ENCODE results near the gene TSPY2.
"Not testable (repeated sequence)": the region's sequence is repeated elsewhere in the genome, so short reads cannot be mapped to it uniquely, and the experiment has no call there.

DNA sequence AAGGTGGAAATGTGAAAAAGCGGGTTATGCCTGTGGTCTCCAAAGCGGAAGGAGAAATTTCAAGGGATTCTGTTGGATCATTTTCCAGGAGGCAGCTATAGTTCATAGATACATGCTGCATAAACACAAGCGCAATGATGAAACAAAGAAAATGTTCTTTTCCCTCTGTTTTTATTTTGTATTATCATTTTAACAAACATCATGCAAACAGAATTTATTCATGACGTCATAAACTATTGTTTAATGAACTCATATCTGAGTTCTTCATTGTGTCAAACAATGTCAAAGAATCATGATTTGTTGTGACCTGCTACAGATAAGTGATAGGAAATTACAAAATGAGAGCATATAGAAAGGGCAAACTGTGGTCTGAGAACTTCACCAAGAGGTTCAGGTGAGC, 23.8 kb downstream of the TSPY2 start:
- TF ChIP-seq, protein P1, sequence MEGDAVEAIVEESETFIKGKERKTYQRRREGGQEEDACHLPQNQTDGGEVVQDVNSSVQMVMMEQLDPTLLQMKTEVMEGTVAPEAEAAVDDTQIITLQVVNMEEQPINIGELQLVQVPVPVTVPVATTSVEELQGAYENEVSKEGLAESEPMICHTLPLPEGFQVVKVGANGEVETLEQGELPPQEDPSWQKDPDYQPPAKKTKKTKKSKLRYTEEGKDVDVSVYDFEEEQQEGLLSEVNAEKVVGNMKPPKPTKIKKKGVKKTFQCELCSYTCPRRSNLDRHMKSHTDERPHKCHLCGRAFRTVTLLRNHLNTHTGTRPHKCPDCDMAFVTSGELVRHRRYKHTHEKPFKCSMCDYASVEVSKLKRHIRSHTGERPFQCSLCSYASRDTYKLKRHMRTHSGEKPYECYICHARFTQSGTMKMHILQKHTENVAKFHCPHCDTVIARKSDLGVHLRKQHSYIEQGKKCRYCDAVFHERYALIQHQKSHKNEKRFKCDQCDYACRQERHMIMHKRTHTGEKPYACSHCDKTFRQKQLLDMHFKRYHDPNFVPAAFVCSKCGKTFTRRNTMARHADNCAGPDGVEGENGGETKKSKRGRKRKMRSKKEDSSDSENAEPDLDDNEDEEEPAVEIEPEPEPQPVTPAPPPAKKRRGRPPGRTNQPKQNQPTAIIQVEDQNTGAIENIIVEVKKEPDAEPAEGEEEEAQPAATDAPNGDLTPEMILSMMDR (IDR thresholded peaks at IDR 0.05), result not testable (repeated sequence)
- TF ChIP-seq POLR2A (IDR thresholded peaks at IDR 0.05), result not testable (repeated sequence)
